Loucy (cell line): ENCODE measurements around the gene UBASH3A.

Experiments used
- H2AFZ ChIP-seq: fragments of 200-600 bp; sonication (generic); 2 replicates; pipeline ENCODE4 v1.6.0; 2016; ENCODE audit warnings: antibody characterized with exemption, mild to moderate bottlenecking, low read length, moderate library complexity
- H3F3A ChIP-seq: fragments of 200-600 bp; 2 replicates; pipeline ENCODE4 v1.6.0; 2016; ENCODE audit warnings: antibody characterized with exemption, low read depth, mild to moderate bottlenecking
- H3K27me3 ChIP-seq: fragments of 200-600 bp; sonication (generic); 2 replicates; pipeline ENCODE4 v1.6.1; 2014; ENCODE audit warnings: low read length, mild to moderate bottlenecking; ENCODE audit not compliant: insufficient read depth, poor library complexity, severe bottlenecking
- H3K36me3 ChIP-seq: fragments of 200-600 bp; sonication (generic); 2 replicates; pipeline ENCODE4 v1.6.1; 2016; ENCODE audit warnings: low read length; ENCODE audit not compliant: insufficient read depth
- H3K4me1 ChIP-seq: fragments of 200-600 bp; sonication (generic); 2 replicates; pipeline ENCODE4 v1.5.1; 2014; ENCODE audit warnings: low read length, mild to moderate bottlenecking; ENCODE audit not compliant: insufficient read depth, poor library complexity, severe bottlenecking
- H3K4me2 ChIP-seq: fragments of 200-600 bp; sonication (generic); 2 replicates; pipeline ENCODE4 v1.6.0; 2014; ENCODE audit warnings: antibody characterized with exemption, low read length, low read depth, mild to moderate bottlenecking; ENCODE audit not compliant: poor library complexity, severe bottlenecking
- H3K4me3 ChIP-seq: fragments of 200-600 bp; sonication (generic); 2 replicates; pipeline ENCODE4 v1.5.1; 2014; ENCODE audit warnings: low read length, mild to moderate bottlenecking, mixed read lengths; ENCODE audit not compliant: poor library complexity, severe bottlenecking
- H3K79me2 ChIP-seq: fragments of 200-600 bp; sonication (generic); 2 replicates; pipeline ENCODE4 v1.6.1; 2014; ENCODE audit warnings: low read length; ENCODE audit not compliant: insufficient read depth
- H3K9ac ChIP-seq: fragments of 200-600 bp; sonication (generic); 2 replicates; pipeline ENCODE4 v1.6.0; 2014; ENCODE audit warnings: mild to moderate bottlenecking, low read depth, low read length, moderate library complexity; ENCODE audit not compliant: poor library complexity, severe bottlenecking
- H3K9me2 ChIP-seq: fragments of 200-600 bp; sonication (generic); replicated peaks from 2 replicates; pipeline ENCODE4 v1.6.1; 2016; ENCODE audit warnings: low read depth, low read length, mixed read lengths
- H3K9me3 ChIP-seq: fragments of 200-600 bp; sonication (generic); 2 replicates; pipeline ENCODE4 v1.6.1; 2014; ENCODE audit warnings: mild to moderate bottlenecking, antibody characterized with exemption, low read length, low read depth; ENCODE audit not compliant: insufficient read depth
- H4K20me1 ChIP-seq: fragments of 200-600 bp; sonication (generic); 2 replicates; pipeline ENCODE4 v1.6.0; 2014; ENCODE audit warnings: antibody characterized with exemption, low read length, mild to moderate bottlenecking; ENCODE audit not compliant: insufficient read depth, poor library complexity, severe bottlenecking
- CTCF ChIP-seq: fragments of 200-600 bp; sonication (generic); conservative IDR thresholded peaks from 2 replicates; pipeline ENCODE4 v1.5.1; 2014; ENCODE audit warnings: mild to moderate bottlenecking, antibody characterized with exemption, low read length
- EZH2phosphoT487 ChIP-seq: fragments of 200-600 bp; IDR thresholded peaks from 2 replicates; pipeline ENCODE4 v1.6.1; 2018; ENCODE audit warnings: antibody characterized with exemption, mild to moderate bottlenecking, moderate library complexity, borderline replicate concordance

Gene UBASH3A

GRCh38 chr21:42438316-42439205 lies 34.9 kb downstream of the UBASH3A start:
- H3F3A ChIP-seq: no peaks in the 10 kb centered on the region
- H3K4me3 ChIP-seq: no peak overlapping the region
- H3K79me2 ChIP-seq: no peaks in the 10 kb centered on the region
- no peak overlapping the region for H3K9ac ChIP-seq
- no peaks in the 10 kb centered on the region for H4K20me1 ChIP-seq
- no peak overlapping the region for H3K4me2 ChIP-seq
- no peaks in the 10 kb centered on the region for H3K27me3 ChIP-seq
- no peaks in the 10 kb centered on the region for H3K9me2 ChIP-seq
- no peak for TF ChIP-seq EZH2phosphoT487
- no peak for TF ChIP-seq CTCF
- no peaks in the 10 kb centered on the region for H3K4me1 ChIP-seq
- H3K9me3 ChIP-seq: no peaks in the 10 kb centered on the region
- H2AFZ ChIP-seq: no peak overlapping the region
- H3K36me3 ChIP-seq: peaks cover 24% of the 10 kb centered on the region; the same call in 1 of the 2 replicates

- Histone ChIP-seq H3K27me3 (no peaks in the 10 kb centered on the region), H3K9me3 (no peaks in the 10 kb centered on the region), H3K9ac (no peak overlapping the region)
These were observed 35.8 kb downstream of the UBASH3A start for GRCh38 chr21:42439284-42440186.

More at GRCh38 chr21:42439284-42440186, 35.8 kb downstream of the UBASH3A start:
- no peak overlapping the region for H3K4me3 ChIP-seq
- H3K4me1 ChIP-seq: peaks cover 6% of the 10 kb centered on the region
- no peak overlapping the region for H3K4me2 ChIP-seq
- H3K9me2 ChIP-seq: no peaks in the 10 kb centered on the region
- H4K20me1 ChIP-seq: no peaks in the 10 kb centered on the region
- no peaks in the 10 kb centered on the region for H3F3A ChIP-seq
- H3K79me2 ChIP-seq: no peaks in the 10 kb centered on the region
- H2AFZ ChIP-seq: no peak overlapping the region
- TF ChIP-seq CTCF (no peak), EZH2phosphoT487 (no peak)
- peaks cover 24% of the 10 kb centered on the region; the same call in 1 of the 2 replicates for H3K36me3 ChIP-seq
